Prostate gland (tissue), 2 donors: ENCODE data around the gene U2SURP. TPM values are rescaled to one million over a fixed set of nuclear protein-coding genes. Genes with fewer than 3 reads are reported as not detected.
"Not testable (repeated sequence)": the region's sequence is repeated elsewhere in the genome, so short reads cannot be mapped to it uniquely, and the experiment has no call there.

Experiments
- DNase-seq: peaks from one replicate; pipeline ENCODE4 v3.0.0-alpha.2; 2019; ENCODE audit warnings: low spot score
- H3K27ac ChIP-seq, 2 donors: fragments of 200-600 bp; sonication (generic); 2 replicates each; pipeline ENCODE4 v1.5.1; 2017 to 2019
- H3K27me3 ChIP-seq: fragments of 200-600 bp; sonication (generic); replicated peaks from 2 replicates; pipeline ENCODE4 v1.5.1; 2019; ENCODE audit not compliant: insufficient read depth
- H3K36me3 ChIP-seq, 2 donors: fragments of 200-600 bp; sonication (generic); 1 replicate in 1 of 2; 2 replicates in 1 of 2; pipeline versions ENCODE4 v1.5.1 to v1.8.1; 2017 to 2019
- H3K4me1 ChIP-seq: fragments of 200-600 bp; sonication (generic); replicated peaks from 2 replicates; pipeline ENCODE4 v1.5.1; 2019
- H3K4me3 ChIP-seq, 2 donors: fragments of 200-600 bp; sonication (generic); 2 replicates each; pipeline ENCODE4 v1.5.1; 2017 to 2019
- H3K9me3 ChIP-seq: fragments of 200-600 bp; sonication (generic); 2 replicates; pipeline ENCODE4 v1.5.1; 2017
- POLR2A ChIP-seq: fragments of 450-650 bp; IDR thresholded peaks from one replicate; pipeline ENCODE4 v1.6.1; 2016; ENCODE audit warnings: antibody characterized with exemption, mild to moderate bottlenecking
- POLR2AphosphoS5 ChIP-seq: sonication (generic); formaldehyde crosslinking; IDR thresholded peaks from one replicate; pipeline ENCODE4 v1.6.1; 2017; ENCODE audit warnings: antibody characterized with exemption
- WGBS: methylation state at CpG from one replicate; pipeline ENCODE4 v1.1.5; 2018; 5-methylcytosine and 5-hydroxymethylcytosine counted together
- intact Hi-C: fragments of 100-400 bp; cut with DNase I; formaldehyde crosslinking; loops from one replicate; pipeline ENCODE4 v1.14.2; 2022
- total RNA-seq, 2 donors: library from RNA; depleted of rRNA; stranded (reverse); fragments of >200 nt; gene quantifications; one replicate each; pipeline ENCODE4 v1.1.0, GENCODE V29; 2016
- TF ChIP-seq, protein P1 (sequence below), 4 experiments: fragments of 200-600 bp in 2 of 4; fragments of 450-650 bp in 2 of 4; sonication (generic) in 2 of 4; IDR thresholded peaks; 1 replicate in 3 of 4; 2 replicates in 1 of 4; pipeline ENCODE4 v1.5.1; 2016 to 2019; ENCODE audit warnings: antibody characterized with exemption in 4 of 4, mild to moderate bottlenecking in 2 of 4, moderate library complexity in 2 of 4

Gene U2SURP
- total RNA-seq, 2 donors from 2014 or later: 38.3 to 59.4 TPM

DNA sequence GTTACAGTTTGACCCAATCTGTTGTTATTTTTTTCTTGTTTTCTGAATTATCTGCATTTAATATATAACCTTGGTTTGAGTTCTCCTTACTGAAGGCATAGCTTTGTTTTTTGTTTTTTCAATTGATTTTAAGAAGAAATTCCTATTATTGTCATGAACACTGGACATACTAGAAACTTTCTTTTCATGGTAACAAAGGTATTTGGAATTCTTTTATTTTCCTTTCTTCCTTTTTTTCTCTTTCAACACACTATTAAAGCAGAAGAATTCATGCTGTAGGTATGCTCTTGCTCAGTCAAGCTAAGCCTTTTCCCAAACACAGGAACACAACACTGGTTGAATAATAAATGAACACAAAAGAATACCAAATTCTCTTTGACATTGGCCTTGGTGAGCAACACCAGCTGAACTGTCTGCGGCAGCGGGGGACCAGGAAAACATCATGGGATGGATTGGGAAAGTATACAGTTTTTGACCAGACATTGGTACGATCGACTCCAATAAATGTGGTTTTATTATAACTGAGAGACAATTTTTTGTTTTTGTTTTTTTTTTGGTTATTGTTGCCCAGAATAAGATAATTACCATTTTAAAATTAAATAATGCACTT, 23.1 kb downstream of the U2SURP start:
- H3K9me3 ChIP-seq: no peaks in the 10 kb centered on the region
- 97% methylated on average over 4 of the region's 4 CpGs for WGBS
- no peaks in the 10 kb centered on the region for H3K27me3 ChIP-seq
- H3K4me3 ChIP-seq: no peak overlapping the region
- TF ChIP-seq POLR2A (no peak), POLR2AphosphoS5 (no peak)
- TF ChIP-seq, protein P1, sequence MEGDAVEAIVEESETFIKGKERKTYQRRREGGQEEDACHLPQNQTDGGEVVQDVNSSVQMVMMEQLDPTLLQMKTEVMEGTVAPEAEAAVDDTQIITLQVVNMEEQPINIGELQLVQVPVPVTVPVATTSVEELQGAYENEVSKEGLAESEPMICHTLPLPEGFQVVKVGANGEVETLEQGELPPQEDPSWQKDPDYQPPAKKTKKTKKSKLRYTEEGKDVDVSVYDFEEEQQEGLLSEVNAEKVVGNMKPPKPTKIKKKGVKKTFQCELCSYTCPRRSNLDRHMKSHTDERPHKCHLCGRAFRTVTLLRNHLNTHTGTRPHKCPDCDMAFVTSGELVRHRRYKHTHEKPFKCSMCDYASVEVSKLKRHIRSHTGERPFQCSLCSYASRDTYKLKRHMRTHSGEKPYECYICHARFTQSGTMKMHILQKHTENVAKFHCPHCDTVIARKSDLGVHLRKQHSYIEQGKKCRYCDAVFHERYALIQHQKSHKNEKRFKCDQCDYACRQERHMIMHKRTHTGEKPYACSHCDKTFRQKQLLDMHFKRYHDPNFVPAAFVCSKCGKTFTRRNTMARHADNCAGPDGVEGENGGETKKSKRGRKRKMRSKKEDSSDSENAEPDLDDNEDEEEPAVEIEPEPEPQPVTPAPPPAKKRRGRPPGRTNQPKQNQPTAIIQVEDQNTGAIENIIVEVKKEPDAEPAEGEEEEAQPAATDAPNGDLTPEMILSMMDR (IDR thresholded peaks at IDR 0.05): no peak
- H3K4me1 ChIP-seq: no peaks in the 10 kb centered on the region
- no peak overlapping the region for H3K27ac ChIP-seq
- no peak for DNase-seq
- H3K36me3 ChIP-seq: peaks cover 9 to 12% of the 10 kb centered on the region in 2 donors
- intact Hi-C loops: no loop called here

DNA sequence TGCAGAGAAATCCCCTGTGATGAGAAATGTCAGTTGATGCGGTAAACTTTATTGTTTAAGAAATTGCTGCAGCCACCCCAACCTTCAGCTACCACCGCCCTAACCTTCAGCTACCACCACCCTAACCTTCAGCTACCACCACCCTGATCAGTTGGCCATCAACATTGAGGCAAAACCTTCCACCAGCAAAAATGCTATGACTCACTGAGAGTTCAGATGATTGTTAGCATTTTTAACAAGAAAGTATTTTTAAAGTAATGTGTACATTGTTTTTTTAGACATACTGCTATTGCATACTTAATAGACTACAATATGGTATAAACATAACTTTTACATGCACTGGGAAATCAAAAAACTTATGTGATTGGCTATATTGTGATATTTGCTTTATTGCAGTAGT, 30.0 kb downstream of the U2SURP start:
- Histone ChIP-seq H3K9me3 (no peaks in the 10 kb centered on the region), H3K36me3 (peaks cover 9 to 15% of the 10 kb centered on the region in 2 donors), H3K4me3 (no peak overlapping the region), H3K27me3 (no peaks in the 10 kb centered on the region), H3K4me1 (no peaks in the 10 kb centered on the region), H3K27ac (no peak overlapping the region)
- intact Hi-C loops: no loop called here
- no peak for DNase-seq
- 75% methylated on average over 2 of the region's 2 CpGs for WGBS
- TF ChIP-seq POLR2A: no peak
- no peak for TF ChIP-seq POLR2AphosphoS5
- TF ChIP-seq, protein P1 (IDR thresholded peaks at IDR 0.05): no peak

DNA sequence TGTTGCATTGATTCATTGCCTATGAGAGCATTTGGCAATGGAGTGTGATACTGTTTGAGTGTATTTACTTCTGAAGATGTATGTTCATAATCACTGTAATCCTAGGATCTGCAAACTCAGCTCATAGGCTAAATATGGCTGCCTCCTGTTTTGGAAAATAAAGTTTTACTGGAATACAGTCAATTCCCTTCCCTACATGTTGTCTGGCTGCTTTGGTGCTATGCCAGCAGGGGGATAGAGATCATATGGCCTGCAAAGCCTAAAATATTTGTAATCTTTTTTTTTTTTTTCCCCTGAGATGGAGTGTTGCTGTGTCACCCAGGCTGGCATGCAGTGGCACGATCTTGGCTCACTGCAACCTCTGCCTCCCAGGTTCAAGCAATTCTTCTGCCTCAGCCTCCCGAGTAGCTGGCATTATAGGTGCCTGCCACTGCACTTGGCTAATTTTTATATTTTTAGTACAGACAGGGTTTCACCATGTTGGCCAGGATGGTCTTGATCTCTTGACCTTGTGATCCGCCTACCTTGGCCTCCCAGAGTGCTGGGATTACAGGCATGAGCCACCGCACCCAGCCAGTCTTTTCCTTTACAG, 30.5 kb downstream of the U2SURP start:
- 86% methylated on average over 4 of the region's 4 CpGs for WGBS

DNA sequence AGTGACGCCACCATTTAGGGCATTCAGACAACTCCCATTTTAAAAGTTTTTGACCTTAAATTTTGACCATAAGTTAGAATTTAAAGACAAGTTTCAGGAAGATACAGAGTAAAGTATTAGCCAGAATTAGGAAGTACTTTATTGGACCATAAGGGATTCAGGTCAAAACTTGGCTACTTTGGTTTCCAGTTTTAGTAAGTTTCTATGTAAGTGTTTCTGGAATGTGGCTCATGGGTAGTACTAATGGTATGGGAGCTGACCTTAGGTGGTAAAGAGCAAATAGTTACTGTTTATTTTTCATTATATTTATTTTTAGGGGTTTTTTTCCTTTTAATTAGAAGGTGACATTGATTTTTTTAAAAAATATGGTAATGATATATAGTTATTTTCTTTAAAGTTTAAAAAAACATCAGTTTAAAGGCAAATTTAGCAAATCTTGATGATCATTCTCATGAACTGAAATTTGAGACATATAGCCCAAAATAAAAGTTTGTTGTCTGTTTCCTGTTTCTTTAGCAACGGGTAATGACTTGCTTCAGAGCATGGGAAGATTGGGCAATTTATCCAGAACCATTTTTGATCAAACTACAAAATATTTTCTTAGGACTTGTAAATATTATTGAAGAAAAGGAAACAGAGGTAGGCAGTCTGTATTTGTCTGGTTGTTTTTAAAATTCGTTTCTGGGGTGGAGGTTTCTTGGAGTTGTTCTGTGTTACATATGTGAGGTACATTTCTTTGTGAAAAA, 34.3 kb downstream of the U2SURP start:
- H3K27ac ChIP-seq: no peak overlapping the region
- H3K27me3 ChIP-seq: no peaks in the 10 kb centered on the region
- TF ChIP-seq POLR2A: no peak
- TF ChIP-seq, protein P1 (IDR thresholded peaks at IDR 0.05): no peak
- no peak for TF ChIP-seq POLR2AphosphoS5
- no peaks in the 10 kb centered on the region for H3K9me3 ChIP-seq
- intact Hi-C loops: no loop called here
- no peak for DNase-seq
- H3K4me3 ChIP-seq: no peak overlapping the region
- H3K4me1 ChIP-seq: no peaks in the 10 kb centered on the region
- 89% methylated on average over 3 of the region's 3 CpGs for WGBS
- H3K36me3 ChIP-seq: peaks cover 3% of the 10 kb centered on the region in 2 donors

More for the DNA sequence above, 30.5 kb downstream of the U2SURP start:
- intact Hi-C loops, H3K27ac ChIP-seq, H3K27me3 ChIP-seq, H3K4me3 ChIP-seq, H3K4me1 ChIP-seq, DNase-seq, H3K9me3 ChIP-seq: not testable (repeated sequence)
- peaks cover 9 to 15% of the 10 kb centered on the region in 2 donors for H3K36me3 ChIP-seq

DNA sequence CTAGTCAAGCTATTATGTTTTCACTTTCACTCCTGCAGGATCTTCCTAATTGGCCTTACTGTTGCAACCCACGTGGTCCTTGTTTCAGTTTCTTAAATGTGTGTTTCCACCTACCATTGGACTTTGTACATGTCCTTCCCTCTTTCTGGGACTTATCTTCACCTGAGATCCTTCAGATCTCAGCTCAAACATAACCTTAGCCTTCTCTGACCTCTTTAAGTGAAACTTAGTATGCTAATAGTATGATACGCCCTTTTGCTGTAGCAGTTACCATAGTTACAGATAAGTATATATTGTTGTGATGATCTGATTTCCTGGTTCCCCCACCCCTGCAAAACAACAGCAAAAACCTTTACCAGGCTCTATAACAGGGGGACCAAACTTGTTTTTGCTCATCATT, 35.2 kb downstream of the U2SURP start:
- Histone ChIP-seq H3K4me3 (no peak overlapping the region), H3K36me3 (peaks cover 3% of the 10 kb centered on the region in 2 donors), H3K9me3 (no peaks in the 10 kb centered on the region), H3K4me1 (no peaks in the 10 kb centered on the region), H3K27me3 (no peaks in the 10 kb centered on the region), H3K27ac (no peak overlapping the region)
- intact Hi-C loops: no loop called here
- DNase-seq: no peak
- WGBS: 82% methylated on average over 2 of the region's 2 CpGs
- TF ChIP-seq POLR2AphosphoS5: no peak
- TF ChIP-seq, protein P1 (IDR thresholded peaks at IDR 0.05): no peak
- TF ChIP-seq POLR2A: no peak
